WTC11 (cell line): ENCODE data around the gene PCSK4.

Experiments
- CREB1 ChIP-seq: sonication (generic); formaldehyde crosslinking; IDR thresholded peaks from 2 replicates; pipeline ENCODE4 v1.8.0; 2023; ENCODE audit warnings: mild to moderate bottlenecking, missing genetic modification reagents
- SP1 ChIP-seq: sonication (generic); formaldehyde crosslinking; conservative IDR thresholded peaks from 2 replicates; pipeline ENCODE4 v1.8.1; 2022; ENCODE audit warnings: missing genetic modification reagents
- ZNF219 ChIP-seq: sonication (generic); formaldehyde crosslinking; IDR thresholded peaks from 2 replicates; pipeline ENCODE4 v1.8.0; 2023; ENCODE audit warnings: missing genetic modification reagents, mild to moderate bottlenecking, borderline replicate concordance
- TF ChIP-seq, protein P1 (sequence below): fragments of 200-600 bp; IDR thresholded peaks from 2 replicates; pipeline ENCODE4 v1.8.0; 2022; ENCODE audit warnings: antibody characterized with exemption
- TF ChIP-seq, protein P2 (sequence below): sonication (generic); formaldehyde crosslinking; IDR thresholded peaks from 2 replicates; pipeline ENCODE4 v1.8.0; 2022; ENCODE audit warnings: mild to moderate bottlenecking, missing genetic modification reagents
- TF ChIP-seq, protein P3 (sequence below): sonication (generic); formaldehyde crosslinking; IDR thresholded peaks from 2 replicates; pipeline ENCODE4 v1.8.0; 2022; ENCODE audit warnings: mild to moderate bottlenecking, missing genetic modification reagents
- TF ChIP-seq, protein P4 (sequence below): sonication (generic); formaldehyde crosslinking; IDR thresholded peaks from 2 replicates; pipeline ENCODE4 v1.8.1; 2022; ENCODE audit warnings: low read depth, mild to moderate bottlenecking, moderate library complexity, missing genetic modification reagents, borderline replicate concordance
- TF ChIP-seq, protein P5 (sequence below): sonication (generic); formaldehyde crosslinking; IDR thresholded peaks from 2 replicates; pipeline ENCODE4 v1.8.1; 2023; ENCODE audit warnings: mild to moderate bottlenecking, missing genetic modification reagents, borderline replicate concordance

DNA sequence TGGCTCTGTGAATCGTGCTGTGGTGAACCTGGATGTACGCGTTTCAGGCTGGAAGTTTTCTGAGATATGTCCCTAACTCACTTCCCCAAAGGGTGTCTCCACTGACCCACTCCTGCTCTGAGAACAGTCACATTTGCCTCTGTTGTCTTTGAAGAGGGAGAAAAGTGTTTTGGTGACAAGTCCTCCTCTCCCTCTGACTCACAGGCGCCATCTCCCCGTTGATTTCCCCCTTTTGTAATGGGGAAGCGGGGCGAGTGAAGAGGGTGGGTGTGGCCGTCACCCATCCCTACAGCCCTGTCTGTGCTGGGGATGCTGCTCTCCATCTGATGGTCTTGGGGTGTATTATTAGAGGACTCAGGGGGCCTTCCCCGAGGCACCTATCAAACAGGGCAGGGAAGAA is 30.7 kb downstream of the PCSK4 start:
- TF ChIP-seq, protein P1, sequence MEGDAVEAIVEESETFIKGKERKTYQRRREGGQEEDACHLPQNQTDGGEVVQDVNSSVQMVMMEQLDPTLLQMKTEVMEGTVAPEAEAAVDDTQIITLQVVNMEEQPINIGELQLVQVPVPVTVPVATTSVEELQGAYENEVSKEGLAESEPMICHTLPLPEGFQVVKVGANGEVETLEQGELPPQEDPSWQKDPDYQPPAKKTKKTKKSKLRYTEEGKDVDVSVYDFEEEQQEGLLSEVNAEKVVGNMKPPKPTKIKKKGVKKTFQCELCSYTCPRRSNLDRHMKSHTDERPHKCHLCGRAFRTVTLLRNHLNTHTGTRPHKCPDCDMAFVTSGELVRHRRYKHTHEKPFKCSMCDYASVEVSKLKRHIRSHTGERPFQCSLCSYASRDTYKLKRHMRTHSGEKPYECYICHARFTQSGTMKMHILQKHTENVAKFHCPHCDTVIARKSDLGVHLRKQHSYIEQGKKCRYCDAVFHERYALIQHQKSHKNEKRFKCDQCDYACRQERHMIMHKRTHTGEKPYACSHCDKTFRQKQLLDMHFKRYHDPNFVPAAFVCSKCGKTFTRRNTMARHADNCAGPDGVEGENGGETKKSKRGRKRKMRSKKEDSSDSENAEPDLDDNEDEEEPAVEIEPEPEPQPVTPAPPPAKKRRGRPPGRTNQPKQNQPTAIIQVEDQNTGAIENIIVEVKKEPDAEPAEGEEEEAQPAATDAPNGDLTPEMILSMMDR = no peak
- TF ChIP-seq CREB1 (CRISPR knock-in tag) (no peak), SP1 (CRISPR knock-in tag) (no peak), ZNF219 (CRISPR knock-in tag) (no peak)
- TF ChIP-seq, protein P2, sequence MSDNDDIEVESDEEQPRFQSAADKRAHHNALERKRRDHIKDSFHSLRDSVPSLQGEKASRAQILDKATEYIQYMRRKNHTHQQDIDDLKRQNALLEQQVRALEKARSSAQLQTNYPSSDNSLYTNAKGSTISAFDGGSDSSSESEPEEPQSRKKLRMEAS = no peak
- TF ChIP-seq, protein P3, sequence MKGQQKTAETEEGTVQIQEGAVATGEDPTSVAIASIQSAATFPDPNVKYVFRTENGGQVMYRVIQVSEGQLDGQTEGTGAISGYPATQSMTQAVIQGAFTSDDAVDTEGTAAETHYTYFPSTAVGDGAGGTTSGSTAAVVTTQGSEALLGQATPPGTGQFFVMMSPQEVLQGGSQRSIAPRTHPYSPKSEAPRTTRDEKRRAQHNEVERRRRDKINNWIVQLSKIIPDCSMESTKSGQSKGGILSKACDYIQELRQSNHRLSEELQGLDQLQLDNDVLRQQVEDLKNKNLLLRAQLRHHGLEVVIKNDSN = no peak
- TF ChIP-seq, protein P4, sequence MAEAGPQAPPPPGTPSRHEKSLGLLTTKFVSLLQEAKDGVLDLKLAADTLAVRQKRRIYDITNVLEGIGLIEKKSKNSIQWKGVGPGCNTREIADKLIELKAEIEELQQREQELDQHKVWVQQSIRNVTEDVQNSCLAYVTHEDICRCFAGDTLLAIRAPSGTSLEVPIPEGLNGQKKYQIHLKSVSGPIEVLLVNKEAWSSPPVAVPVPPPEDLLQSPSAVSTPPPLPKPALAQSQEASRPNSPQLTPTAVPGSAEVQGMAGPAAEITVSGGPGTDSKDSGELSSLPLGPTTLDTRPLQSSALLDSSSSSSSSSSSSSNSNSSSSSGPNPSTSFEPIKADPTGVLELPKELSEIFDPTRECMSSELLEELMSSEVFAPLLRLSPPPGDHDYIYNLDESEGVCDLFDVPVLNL (CRISPR knock-in tag) = no peak
- TF ChIP-seq, protein P5, sequence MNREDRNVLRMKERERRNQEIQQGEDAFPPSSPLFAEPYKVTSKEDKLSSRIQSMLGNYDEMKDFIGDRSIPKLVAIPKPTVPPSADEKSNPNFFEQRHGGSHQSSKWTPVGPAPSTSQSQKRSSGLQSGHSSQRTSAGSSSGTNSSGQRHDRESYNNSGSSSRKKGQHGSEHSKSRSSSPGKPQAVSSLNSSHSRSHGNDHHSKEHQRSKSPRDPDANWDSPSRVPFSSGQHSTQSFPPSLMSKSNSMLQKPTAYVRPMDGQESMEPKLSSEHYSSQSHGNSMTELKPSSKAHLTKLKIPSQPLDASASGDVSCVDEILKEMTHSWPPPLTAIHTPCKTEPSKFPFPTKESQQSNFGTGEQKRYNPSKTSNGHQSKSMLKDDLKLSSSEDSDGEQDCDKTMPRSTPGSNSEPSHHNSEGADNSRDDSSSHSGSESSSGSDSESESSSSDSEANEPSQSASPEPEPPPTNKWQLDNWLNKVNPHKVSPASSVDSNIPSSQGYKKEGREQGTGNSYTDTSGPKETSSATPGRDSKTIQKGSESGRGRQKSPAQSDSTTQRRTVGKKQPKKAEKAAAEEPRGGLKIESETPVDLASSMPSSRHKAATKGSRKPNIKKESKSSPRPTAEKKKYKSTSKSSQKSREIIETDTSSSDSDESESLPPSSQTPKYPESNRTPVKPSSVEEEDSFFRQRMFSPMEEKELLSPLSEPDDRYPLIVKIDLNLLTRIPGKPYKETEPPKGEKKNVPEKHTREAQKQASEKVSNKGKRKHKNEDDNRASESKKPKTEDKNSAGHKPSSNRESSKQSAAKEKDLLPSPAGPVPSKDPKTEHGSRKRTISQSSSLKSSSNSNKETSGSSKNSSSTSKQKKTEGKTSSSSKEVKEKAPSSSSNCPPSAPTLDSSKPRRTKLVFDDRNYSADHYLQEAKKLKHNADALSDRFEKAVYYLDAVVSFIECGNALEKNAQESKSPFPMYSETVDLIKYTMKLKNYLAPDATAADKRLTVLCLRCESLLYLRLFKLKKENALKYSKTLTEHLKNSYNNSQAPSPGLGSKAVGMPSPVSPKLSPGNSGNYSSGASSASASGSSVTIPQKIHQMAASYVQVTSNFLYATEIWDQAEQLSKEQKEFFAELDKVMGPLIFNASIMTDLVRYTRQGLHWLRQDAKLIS = no peak
